K562 (cell line): ENCODE measurements around the gene OSTF1.

ENCODE experiments used
- ASH1L ChIP-seq: fragments of 450-650 bp; IDR thresholded peaks from 2 replicates; pipeline ENCODE4 v1.6.1; 2018; ENCODE audit warnings: borderline replicate concordance, mild to moderate bottlenecking, low read depth; ENCODE audit not compliant: partially characterized antibody
- CTCF ChIP-seq, 3 experiments: IDR thresholded peaks in 2 of 3; conservative IDR thresholded peaks in 1 of 3; 2 replicates each; pipeline ENCODE4 v1.5.1; 2011 to 2012; ENCODE audit warnings: low read length in 3 of 3, mild to moderate bottlenecking in 3 of 3, control low read depth in 2 of 3, improper control_type of control experiment in 1 of 3, inconsistent platforms in 1 of 3, low read depth in 1 of 3, mixed read lengths in 1 of 3, moderate library complexity in 1 of 3; ENCODE audit not compliant: insufficient read depth in 2 of 3
- JUN ChIP-seq, 2 experiments: sonication (generic) in 1 of 2; formaldehyde crosslinking in 1 of 2; IDR thresholded peaks; 2 replicates each; pipeline versions ENCODE4 v1.6.1 to v1.8.0; 2012 to 2022; ENCODE audit warnings: borderline replicate concordance in 2 of 2, mild to moderate bottlenecking in 2 of 2, improper control_type of control experiment in 1 of 2, low read depth in 1 of 2, low read length in 1 of 2, missing genetic modification reagents in 1 of 2
- NCOR1 ChIP-seq: fragments of 450-650 bp; IDR thresholded peaks from 2 replicates; pipeline ENCODE4 v1.6.1; 2016; ENCODE audit warnings: mild to moderate bottlenecking, moderate library complexity
- NR2C2 ChIP-seq, 2 experiments: fragments of 200-800 bp in 1 of 2; sonication (Bioruptor generic) in 1 of 2; sonication (generic) in 1 of 2; formaldehyde crosslinking in 1 of 2; IDR thresholded peaks; 2 replicates each; pipeline versions ENCODE4 v1.6.1 to v1.8.0; 2016 to 2022; ENCODE audit warnings: mild to moderate bottlenecking in 1 of 2, missing compliant biosample characterization in 1 of 2, missing genetic modification characterization in 1 of 2, missing genetic modification reagents in 1 of 2
- PKNOX1 ChIP-seq: fragments of 450-650 bp; IDR thresholded peaks from 2 replicates; pipeline ENCODE4 v1.6.1; 2016
- POLR2A ChIP-seq: fragments of 450-650 bp; conservative IDR thresholded peaks from 2 replicates; pipeline ENCODE4 v1.6.1; 2016
- SP1 ChIP-seq: sonication (generic); formaldehyde crosslinking; IDR thresholded peaks from 2 replicates; pipeline ENCODE4 v1.8.1; 2022; ENCODE audit warnings: mild to moderate bottlenecking, missing genetic modification reagents
- ZNF592 ChIP-seq: fragments of 450-650 bp; IDR thresholded peaks from 2 replicates; pipeline ENCODE4 v1.6.1; 2017; ENCODE audit warnings: antibody characterized with exemption, mild to moderate bottlenecking

GRCh38 chr9:75149841-75150241 is 61.5 kb downstream of the OSTF1 start:
- TF ChIP-seq JUN (IDR thresholded peaks at IDR 0.05; ENCODE audit: borderline replicate concordance, low read depth, low read length), result no peak
- no peak for TF ChIP-seq JUN (CRISPR knock-in tag; IDR thresholded peaks at IDR 0.05; ENCODE audit: borderline replicate concordance)
- no peak for TF ChIP-seq SP1 (CRISPR knock-in tag)
- no peak for TF ChIP-seq CTCF (IDR thresholded peaks at IDR 0.05 in 2 of 3, conservative IDR thresholded peaks at IDR 0.05 in 1 of 3; ENCODE audit: insufficient read depth in 2 of 3, low read depth in 1 of 3, low read length in 3 of 3)
- no peak for TF ChIP-seq PKNOX1
- TF ChIP-seq ASH1L, result no peak
- no peak for TF ChIP-seq NR2C2 (CRISPR knock-in tag; IDR thresholded peaks at IDR 0.05)
- no peak for TF ChIP-seq NR2C2 (tag; IDR thresholded peaks at IDR 0.05)
- TF ChIP-seq ZNF592, result no peak
- no peak for TF ChIP-seq NCOR1
- no peak for TF ChIP-seq POLR2A
